Measurements from ENCODE around the gene IL17F. TPM values are rescaled to one million over a fixed set of nuclear protein-coding genes. Genes with fewer than 3 reads are reported as not detected.

The IL17F gene
- total RNA-seq, 1 experiment from 2014 or later: not detected

- Histone ChIP-seq H3K36me3 (ENCODE audit: low read depth, low read length) (no peaks in the 10 kb centered on the region), H3K79me2 (ENCODE audit: low read length) (no peaks in the 10 kb centered on the region), H3K4me2 (ENCODE audit: low read length) (no peak overlapping the region), H3K9me3 (ENCODE audit: low read length) (no peaks in the 10 kb centered on the region), H2AFZ (ENCODE audit: low read length) (no peak overlapping the region), H4K20me1 (ENCODE audit: low read length) (no peaks in the 10 kb centered on the region), H3K9ac (ENCODE audit: low read length) (no peak overlapping the region), H3F3A (ENCODE audit: low read length, unreplicated experiment) (no peaks in the 10 kb centered on the region), H3K27me3 (ENCODE audit: low read length) (peaks cover 26% of the 10 kb centered on the region), H3K4me1 (ENCODE audit: insufficient read depth, low read length) (no peaks in the 10 kb centered on the region), H3K27ac (ENCODE audit: low read length) (no peak overlapping the region), H3K9me2 (replicated peaks; ENCODE audit: low read length) (no peaks in the 10 kb centered on the region), H3K4me3 (ENCODE audit: low read length) (no peak overlapping the region)
- ATAC-seq (no peak), DNase-seq (no peak)
- no TSS peak for BruUV-seq (replicated peaks)
- TF ChIP-seq CTCF (conservative IDR thresholded peaks at IDR 0.05; ENCODE audit: low read depth, low read length): no peak
- intact Hi-C loops (cut with micrococcal nuclease): no loop called here
- POLR2A ChIA-PET (ENCODE audit: unreplicated experiment): no interaction called here
- CTCF ChIA-PET: no interaction called here
Measured at GRCh38 chr6:52255434-52255833, 11.1 kb upstream of the IL17F start.

GRCh38 chr6:52254731-52255378 lies 10.6 kb upstream of the IL17F start:
- BruUV-seq (replicated peaks): no TSS peak
- Histone ChIP-seq H3K9ac (ENCODE audit: low read length) (no peak overlapping the region), H3K4me1 (ENCODE audit: insufficient read depth, low read length) (no peaks in the 10 kb centered on the region), H3K9me2 (replicated peaks; ENCODE audit: low read length) (no peaks in the 10 kb centered on the region), H3K9me3 (ENCODE audit: low read length) (no peaks in the 10 kb centered on the region), H3K27ac (ENCODE audit: low read length) (no peak overlapping the region), H2AFZ (ENCODE audit: low read length) (no peak overlapping the region), H3K27me3 (ENCODE audit: low read length) (peaks cover 32% of the 10 kb centered on the region), H4K20me1 (ENCODE audit: low read length) (no peaks in the 10 kb centered on the region), H3K79me2 (ENCODE audit: low read length) (no peaks in the 10 kb centered on the region), H3K4me3 (ENCODE audit: low read length) (no peak overlapping the region), H3K4me2 (ENCODE audit: low read length) (no peak overlapping the region), H3F3A (ENCODE audit: low read length, unreplicated experiment) (no peaks in the 10 kb centered on the region), H3K36me3 (ENCODE audit: low read depth, low read length) (no peaks in the 10 kb centered on the region)
- intact Hi-C loops (cut with micrococcal nuclease): no loop called here
- no peak for ATAC-seq
- TF ChIP-seq EZH2 (IDR thresholded peaks at IDR 0.05; ENCODE audit: low read length, unreplicated experiment): no peak
- no peak for TF ChIP-seq EZH2phosphoT487 (IDR thresholded peaks at IDR 0.05; ENCODE audit: borderline replicate concordance, low read length)
- TF ChIP-seq CTCF (conservative IDR thresholded peaks at IDR 0.05; ENCODE audit: low read depth, low read length): no peak
- no peak for DNase-seq
- POLR2A ChIA-PET (ENCODE audit: unreplicated experiment): no interaction called here
- CTCF ChIA-PET: no interaction called here

GRCh38 chr6:52253494-52253893 lies 9.2 kb upstream of the IL17F start:
- Histone ChIP-seq H3K4me1 (ENCODE audit: insufficient read depth, low read length) (no peaks in the 10 kb centered on the region), H3K9me3 (ENCODE audit: low read length) (no peaks in the 10 kb centered on the region), H3K9ac (ENCODE audit: low read length) (no peak overlapping the region), H3K27me3 (ENCODE audit: low read length) (peaks cover 43% of the 10 kb centered on the region), H3K9me2 (replicated peaks; ENCODE audit: low read length) (no peaks in the 10 kb centered on the region), H3K79me2 (ENCODE audit: low read length) (no peaks in the 10 kb centered on the region), H4K20me1 (ENCODE audit: low read length) (no peaks in the 10 kb centered on the region), H3K36me3 (ENCODE audit: low read depth, low read length) (no peaks in the 10 kb centered on the region), H3K4me3 (ENCODE audit: low read length) (no peak overlapping the region), H3K27ac (ENCODE audit: low read length) (no peak overlapping the region), H3F3A (ENCODE audit: low read length, unreplicated experiment) (no peaks in the 10 kb centered on the region), H2AFZ (ENCODE audit: low read length) (no peak overlapping the region), H3K4me2 (ENCODE audit: low read length) (no peak overlapping the region)
- ATAC-seq: no peak
- intact Hi-C loops (cut with micrococcal nuclease): no loop called here
- ChIA-PET CTCF (no interaction called here), POLR2A (ENCODE audit: unreplicated experiment) (no interaction called here)
- TF ChIP-seq EZH2 (IDR thresholded peaks at IDR 0.05; ENCODE audit: low read length, unreplicated experiment): no peak
- TF ChIP-seq CTCF (conservative IDR thresholded peaks at IDR 0.05; ENCODE audit: low read depth, low read length): no peak
- TF ChIP-seq EZH2phosphoT487 (IDR thresholded peaks at IDR 0.05; ENCODE audit: borderline replicate concordance, low read length): no peak
- no peak for DNase-seq
- no TSS peak for BruUV-seq (replicated peaks)
